ENCODE measurements around the gene SSTR3. TPM values are rescaled to one million over a fixed set of nuclear protein-coding genes. Genes with fewer than 3 reads are reported as not detected.

SSTR3 gene
- total RNA-seq, 1 experiment from 2014 or later = not detected

DNA sequence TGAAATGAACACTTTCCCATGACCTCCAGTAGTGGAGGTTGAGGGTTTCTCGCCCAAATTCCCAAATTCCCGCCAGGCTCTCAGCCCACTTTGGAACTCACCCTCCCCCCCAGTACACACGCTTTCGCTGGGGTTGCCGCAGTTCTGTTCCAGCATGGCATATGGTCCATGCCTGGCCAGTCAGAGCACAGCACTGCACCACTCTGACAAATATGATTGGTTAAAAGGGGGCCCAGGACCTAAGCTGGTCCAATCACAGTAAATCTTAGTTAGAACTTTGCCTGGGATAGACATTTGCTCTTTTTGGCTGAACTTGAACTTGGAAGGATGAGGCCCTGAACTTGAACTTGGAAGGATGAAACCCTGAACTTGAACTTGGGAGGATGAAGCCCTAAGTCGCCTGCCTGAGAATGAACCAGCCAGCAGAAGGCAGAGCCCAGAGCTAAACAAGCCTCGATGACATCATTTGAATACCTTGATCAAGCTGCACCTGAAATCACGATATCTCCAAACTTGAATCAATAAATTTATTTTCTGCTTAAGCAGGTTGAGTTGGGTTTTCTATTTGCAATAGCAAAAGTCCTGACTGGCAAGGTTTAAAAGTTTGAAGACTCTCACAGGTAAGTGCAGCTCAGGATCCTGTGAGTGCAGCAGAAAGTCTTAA lies 12.6 kb upstream of the SSTR3 start:
- TF ChIP-seq, protein P1, sequence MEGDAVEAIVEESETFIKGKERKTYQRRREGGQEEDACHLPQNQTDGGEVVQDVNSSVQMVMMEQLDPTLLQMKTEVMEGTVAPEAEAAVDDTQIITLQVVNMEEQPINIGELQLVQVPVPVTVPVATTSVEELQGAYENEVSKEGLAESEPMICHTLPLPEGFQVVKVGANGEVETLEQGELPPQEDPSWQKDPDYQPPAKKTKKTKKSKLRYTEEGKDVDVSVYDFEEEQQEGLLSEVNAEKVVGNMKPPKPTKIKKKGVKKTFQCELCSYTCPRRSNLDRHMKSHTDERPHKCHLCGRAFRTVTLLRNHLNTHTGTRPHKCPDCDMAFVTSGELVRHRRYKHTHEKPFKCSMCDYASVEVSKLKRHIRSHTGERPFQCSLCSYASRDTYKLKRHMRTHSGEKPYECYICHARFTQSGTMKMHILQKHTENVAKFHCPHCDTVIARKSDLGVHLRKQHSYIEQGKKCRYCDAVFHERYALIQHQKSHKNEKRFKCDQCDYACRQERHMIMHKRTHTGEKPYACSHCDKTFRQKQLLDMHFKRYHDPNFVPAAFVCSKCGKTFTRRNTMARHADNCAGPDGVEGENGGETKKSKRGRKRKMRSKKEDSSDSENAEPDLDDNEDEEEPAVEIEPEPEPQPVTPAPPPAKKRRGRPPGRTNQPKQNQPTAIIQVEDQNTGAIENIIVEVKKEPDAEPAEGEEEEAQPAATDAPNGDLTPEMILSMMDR (conservative IDR thresholded peaks at IDR 0.05; ENCODE audit: low read depth, low read length) = no peak
- TF ChIP-seq EZH2 (IDR thresholded peaks at IDR 0.05; ENCODE audit: borderline replicate concordance, low read depth, low read length, poor library complexity, severe bottlenecking) = no peak
- Histone ChIP-seq H3K27ac (ENCODE audit: low read depth, low read length, poor library complexity, severe bottlenecking) (no peak overlapping the region), H3K4me1 (ENCODE audit: insufficient read depth, low read length, poor library complexity, severe bottlenecking) (peaks cover 13% of the 10 kb centered on the region), H3K27me3 (replicated peaks; ENCODE audit: insufficient read depth, low read depth, low read length, poor library complexity) (no peaks in the 10 kb centered on the region), H3K36me3 (ENCODE audit: insufficient read depth, low read length, poor library complexity, severe bottlenecking) (no peaks in the 10 kb centered on the region), H3K4me3 (ENCODE audit: low read depth, low read length, poor library complexity, severe bottlenecking) (no peak overlapping the region), H3K9me3 (ENCODE audit: low read depth, low read length, poor library complexity, severe bottlenecking) (no peaks in the 10 kb centered on the region)
- intact Hi-C loops (cut with micrococcal nuclease; ENCODE audit: unreplicated experiment) = no loop called here
- CTCF ChIA-PET = no interaction called here
- POLR2A ChIA-PET (ENCODE audit: low non-redundant PET) = no interaction called here
- no peak for DNase-seq (ENCODE audit: low spot score)
- no TSS peak for BruUV-seq (replicated peaks)

DNA sequence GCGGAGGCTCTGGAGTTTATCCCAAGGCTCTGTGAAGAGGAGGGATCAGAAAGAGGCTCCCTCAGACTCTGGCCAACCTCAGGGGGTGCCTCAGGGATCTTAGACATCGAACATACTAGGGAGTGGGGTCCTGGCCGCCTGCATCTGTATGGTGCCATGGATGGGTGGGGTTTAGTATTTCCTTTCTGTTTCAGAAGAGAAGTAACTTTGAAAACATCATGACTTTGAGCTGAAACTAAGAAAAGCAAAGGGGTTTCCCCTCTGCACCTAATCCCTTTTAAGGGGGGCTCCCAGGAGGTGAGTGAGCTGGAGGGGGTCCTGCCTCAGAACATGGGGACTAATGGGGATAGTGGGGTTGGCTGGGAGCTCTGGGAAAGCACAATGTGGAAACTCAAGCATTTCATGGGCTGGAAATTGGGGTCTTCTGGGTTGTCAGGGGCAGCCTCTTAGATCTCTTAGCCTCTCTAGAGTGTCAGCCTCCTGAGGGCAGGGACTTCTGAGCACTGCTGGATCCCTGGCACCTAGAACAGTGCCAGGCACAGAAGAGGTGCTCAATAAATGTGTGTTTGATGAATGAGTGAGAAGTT lies 11.8 kb upstream of the SSTR3 start:
- POLR2A ChIA-PET (ENCODE audit: low non-redundant PET) = no interaction called here
- intact Hi-C loops (cut with micrococcal nuclease; ENCODE audit: unreplicated experiment) = no loop called here
- H3K27me3 ChIP-seq (replicated peaks; ENCODE audit: insufficient read depth, low read depth, low read length, poor library complexity) = no peaks in the 10 kb centered on the region
- no peak for TF ChIP-seq EZH2 (IDR thresholded peaks at IDR 0.05; ENCODE audit: borderline replicate concordance, low read depth, low read length, poor library complexity, severe bottlenecking)
- TF ChIP-seq, protein P1 (conservative IDR thresholded peaks at IDR 0.05; ENCODE audit: low read depth, low read length) = no peak
- no peak overlapping the region for H3K27ac ChIP-seq (ENCODE audit: low read depth, low read length, poor library complexity, severe bottlenecking)
- no peak overlapping the region for H3K4me3 ChIP-seq (ENCODE audit: low read depth, low read length, poor library complexity, severe bottlenecking)
- H3K9me3 ChIP-seq (ENCODE audit: low read depth, low read length, poor library complexity, severe bottlenecking) = no peaks in the 10 kb centered on the region
- DNase-seq (ENCODE audit: low spot score) = no peak
- CTCF ChIA-PET = no interaction called here
- peaks cover 7% of the 10 kb centered on the region for H3K4me1 ChIP-seq (ENCODE audit: insufficient read depth, low read length, poor library complexity, severe bottlenecking)
- H3K36me3 ChIP-seq (ENCODE audit: insufficient read depth, low read length, poor library complexity, severe bottlenecking) = no peaks in the 10 kb centered on the region
- BruUV-seq (replicated peaks) = no TSS peak

DNA sequence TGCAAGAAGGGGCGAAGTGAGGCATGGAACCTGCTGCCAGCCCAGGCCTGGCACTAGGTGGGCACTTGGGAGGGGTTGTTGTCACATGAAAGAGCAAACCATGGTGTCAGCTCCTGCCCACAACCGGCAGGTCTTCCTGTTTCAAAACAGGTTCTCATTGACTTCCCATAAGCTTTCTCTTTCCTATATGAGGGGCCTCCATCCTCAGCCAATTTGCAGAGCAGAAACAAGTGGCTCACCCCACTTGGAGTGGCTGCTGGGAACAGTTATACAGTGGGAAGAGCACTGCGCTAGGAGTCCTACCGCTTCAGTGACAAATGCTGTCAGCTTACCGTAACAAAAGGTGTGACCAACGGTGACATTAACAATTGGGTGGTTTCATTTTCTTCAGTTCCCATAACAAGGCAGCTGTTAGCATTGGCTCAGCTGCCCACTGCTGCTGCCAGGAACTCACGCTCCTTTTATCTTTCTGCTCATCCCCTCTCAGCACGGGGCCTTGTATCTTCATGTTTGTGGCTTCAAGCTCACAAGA lies 10.2 kb upstream of the SSTR3 start:
- H3K4me3 ChIP-seq (ENCODE audit: low read depth, low read length, poor library complexity, severe bottlenecking) = no peak overlapping the region
- H3K27me3 ChIP-seq (replicated peaks; ENCODE audit: insufficient read depth, low read depth, low read length, poor library complexity) = no peaks in the 10 kb centered on the region
- BruUV-seq (replicated peaks) = no TSS peak
- ChIA-PET CTCF (no interaction called here), POLR2A (ENCODE audit: low non-redundant PET) (no interaction called here)
- DNase-seq (ENCODE audit: low spot score) = no peak
- H3K27ac ChIP-seq (ENCODE audit: low read depth, low read length, poor library complexity, severe bottlenecking) = no peak overlapping the region
- H3K4me1 ChIP-seq (ENCODE audit: insufficient read depth, low read length, poor library complexity, severe bottlenecking) = no peaks in the 10 kb centered on the region
- intact Hi-C loops (cut with micrococcal nuclease; ENCODE audit: unreplicated experiment) = no loop called here
- H3K36me3 ChIP-seq (ENCODE audit: insufficient read depth, low read length, poor library complexity, severe bottlenecking) = no peaks in the 10 kb centered on the region
- no peaks in the 10 kb centered on the region for H3K9me3 ChIP-seq (ENCODE audit: low read depth, low read length, poor library complexity, severe bottlenecking)
- TF ChIP-seq, protein P1 (conservative IDR thresholded peaks at IDR 0.05; ENCODE audit: low read depth, low read length) = no peak
- TF ChIP-seq EZH2 (IDR thresholded peaks at IDR 0.05; ENCODE audit: borderline replicate concordance, low read depth, low read length, poor library complexity, severe bottlenecking) = no peak
